G401.6 (cell line): ENCODE data around the gene CENPX.

Experiments used
- FAIRE-seq: peaks from 2 replicates; lab custom pipeline; 2012; peaks lifted over from hg19 to GRCh38; lab: Jason Lieb, UNC

The CENPX gene

GRCh38 chr17:82023447-82024241 is 966 bp upstream of the CENPX start:
- no peak for FAIRE-seq

- FAIRE-seq: peak; percentile 99
Observed at GRCh38 chr17:82022981-82023446, 336 bp upstream of the CENPX start, which contains the start of gene LRRC45. LRRC45 (plus strand) TSS chr17:82023305; CDS start chr17:82023644, 339 bp downstream.

GRCh38 chr17:82021900-82022309 is 773 bp downstream of the CENPX start:
- FAIRE-seq: no peak

GRCh38 chr17:82021107-82021899 is 1.4 kb downstream of the CENPX start:
- no peak for FAIRE-seq

- FAIRE-seq: no peak
Observed at GRCh38 chr17:82020572-82021106, 2.0 kb downstream of the CENPX start.

- FAIRE-seq: no peak
Observed at GRCh38 chr17:82019690-82020571, 2.7 kb downstream of the CENPX start.

- no peak for FAIRE-seq
Observed at GRCh38 chr17:82018989-82019689, 3.5 kb downstream of the CENPX start.

- FAIRE-seq: no peak
Observed at GRCh38 chr17:82018152-82018988, 4.3 kb downstream of the CENPX start.

GRCh38 chr17:82017612-82018151 is 5.0 kb downstream of the CENPX start:
- FAIRE-seq: no peak

- no peak for FAIRE-seq
Observed at GRCh38 chr17:82016875-82017459, 5.7 kb downstream of the CENPX start.

GRCh38 chr17:82016061-82016874 is 6.4 kb downstream of the CENPX start:
- FAIRE-seq: no peak

- no peak for FAIRE-seq
Observed at GRCh38 chr17:82015311-82015971, 7.2 kb downstream of the CENPX start.

- FAIRE-seq: no peak
Observed at GRCh38 chr17:82014971-82015310, 7.7 kb downstream of the CENPX start.

- FAIRE-seq: no peak
Observed at GRCh38 chr17:82014432-82014831, 8.2 kb downstream of the CENPX start.

GRCh38 chr17:82013772-82014321 is 8.8 kb downstream of the CENPX start:
- no peak for FAIRE-seq

- FAIRE-seq: no peak
Observed at GRCh38 chr17:82013341-82013740, 9.3 kb downstream of the CENPX start.

GRCh38 chr17:82012640-82013295 is 9.9 kb downstream of the CENPX start:
- no peak for FAIRE-seq

- no peak for FAIRE-seq
Observed at GRCh38 chr17:82012261-82012639, 10.4 kb downstream of the CENPX start.
